GM21619 (cell line): ENCODE results near the gene IL17RD.
"Not testable (repeated sequence)": the region's sequence is repeated elsewhere in the genome, so short reads cannot be mapped to it uniquely, and the experiment has no call there.

Experiments used
- ATAC-seq: cut with Tn5 transposase; IDR thresholded peaks from one replicate; pipeline ENCODE4 v1.9.1; 2021; ENCODE audit not compliant: unreplicated experiment

Gene IL17RD

DNA sequence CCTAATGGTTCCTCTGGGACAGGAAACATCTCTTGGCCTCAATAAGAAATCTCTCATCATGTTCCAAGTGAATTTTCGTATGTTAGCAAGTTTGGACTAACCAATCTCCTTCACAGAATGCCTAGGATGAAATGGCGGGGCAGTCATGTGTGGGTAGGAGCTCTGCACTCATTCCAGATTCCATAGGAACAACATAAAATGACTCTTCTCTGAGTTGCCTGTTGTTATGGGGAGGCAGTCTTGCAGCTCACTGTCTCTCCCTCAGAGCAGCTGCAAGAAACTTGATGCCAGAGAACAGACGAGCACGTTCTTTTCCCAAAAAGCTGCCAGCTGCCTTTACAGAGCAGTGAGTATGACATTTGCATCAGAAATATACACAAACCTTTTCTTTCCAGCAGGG is 70.6 kb downstream of the IL17RD start:
- ATAC-seq, result no peak

DNA sequence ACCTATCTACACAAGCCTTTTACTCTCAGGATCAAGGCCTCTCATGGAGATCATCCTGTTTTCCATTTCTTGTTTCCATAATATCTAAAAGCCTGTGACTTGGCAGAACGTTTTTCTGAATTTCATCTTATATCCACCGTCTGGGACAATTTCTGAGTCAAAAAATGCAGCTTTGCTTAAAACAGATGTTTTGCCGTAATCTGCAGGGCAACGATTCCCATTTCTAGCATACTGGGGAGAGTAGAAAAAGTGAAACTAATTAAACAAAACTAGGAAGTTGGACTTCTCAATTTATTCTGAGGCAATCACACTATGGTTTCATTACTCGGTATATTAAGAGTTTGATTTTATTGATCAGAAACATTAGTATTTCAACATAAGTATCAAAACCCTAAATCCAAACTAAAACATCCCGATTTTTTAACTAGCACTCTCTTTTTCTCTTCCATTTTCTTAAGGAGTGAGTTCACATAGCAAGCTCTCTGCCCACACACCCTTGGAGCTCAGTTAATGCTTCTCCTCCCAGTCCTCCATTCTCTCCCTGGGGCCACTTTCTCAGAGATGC is 71.1 kb downstream of the IL17RD start:
- ATAC-seq, result no peak

GRCh38 chr3:57093489-57093888 is 71.7 kb downstream of the IL17RD start:
- no peak for ATAC-seq

DNA sequence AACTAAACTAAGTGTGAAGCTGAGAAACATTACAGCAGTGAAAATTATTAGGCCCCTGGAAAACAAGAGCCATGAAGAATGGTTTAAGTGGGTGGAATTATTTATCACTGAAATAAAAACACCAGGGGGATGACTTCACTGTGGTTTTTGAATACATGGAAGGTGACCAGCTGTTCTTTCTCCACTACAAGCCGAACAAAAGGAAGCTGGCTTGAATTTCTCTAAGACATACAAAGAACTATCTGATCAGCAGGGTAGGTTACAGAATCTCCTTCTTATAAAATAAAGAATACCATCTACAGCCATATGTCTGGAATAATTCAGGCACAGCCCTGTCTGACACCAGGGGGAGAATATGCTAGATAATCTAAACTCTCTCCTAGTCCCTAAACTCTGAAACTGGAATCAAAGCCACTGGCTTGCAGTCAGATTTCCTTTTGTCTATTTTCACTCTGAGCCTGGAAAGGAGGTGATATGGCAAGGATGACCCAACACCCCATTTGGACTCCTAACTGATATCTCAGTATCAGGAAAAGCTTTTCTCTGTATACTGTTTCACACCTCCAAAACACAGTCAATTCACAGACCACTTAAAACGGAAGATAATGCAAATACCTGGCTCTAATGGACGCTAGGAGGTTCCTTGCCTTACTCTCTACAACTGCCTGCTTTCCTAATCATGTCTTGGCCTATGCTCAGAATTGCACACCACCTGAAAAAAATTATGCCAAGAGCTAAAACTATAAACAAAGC is 73.5 kb downstream of the IL17RD start:
- ATAC-seq, result no peak

DNA sequence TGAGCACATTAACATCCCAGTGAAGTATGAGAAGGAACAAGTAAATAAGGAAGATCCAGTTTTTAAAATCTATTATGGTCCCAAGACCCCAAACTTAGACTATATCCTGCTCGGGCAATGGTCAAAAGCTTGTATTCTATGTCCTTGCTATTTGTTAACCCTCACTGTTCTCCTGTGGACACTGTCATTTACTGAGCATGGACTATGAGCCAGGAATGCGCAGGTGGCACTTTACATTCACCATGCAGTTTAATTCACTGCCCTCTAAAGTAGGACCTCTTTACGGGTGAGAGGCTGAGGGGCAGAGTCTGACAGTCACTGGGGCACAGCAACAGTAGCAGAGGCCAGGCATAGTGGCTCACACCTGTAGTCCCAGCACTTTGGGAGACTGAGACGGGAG is 76.1 kb downstream of the IL17RD start:
- no peak for ATAC-seq

DNA sequence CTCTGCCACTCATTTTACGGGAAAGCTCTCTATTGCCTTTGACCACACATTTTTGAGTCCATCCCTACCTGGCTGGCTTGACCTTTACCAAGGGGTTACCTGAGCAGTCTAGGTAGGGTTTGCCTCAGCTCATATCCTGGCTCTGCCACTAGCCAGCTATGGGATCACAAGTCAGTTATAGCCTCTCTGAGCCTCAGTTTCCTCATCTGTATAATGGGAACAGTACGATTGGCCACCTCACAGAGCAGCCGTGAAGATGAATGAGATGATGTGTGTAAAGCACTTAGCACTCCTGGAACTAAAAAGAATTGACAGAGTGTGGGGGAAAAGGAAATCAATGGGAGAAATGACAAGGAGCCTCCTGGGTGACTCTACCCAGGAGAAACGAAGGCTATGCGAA is 76.7 kb downstream of the IL17RD start:
- ATAC-seq, result no peak

DNA sequence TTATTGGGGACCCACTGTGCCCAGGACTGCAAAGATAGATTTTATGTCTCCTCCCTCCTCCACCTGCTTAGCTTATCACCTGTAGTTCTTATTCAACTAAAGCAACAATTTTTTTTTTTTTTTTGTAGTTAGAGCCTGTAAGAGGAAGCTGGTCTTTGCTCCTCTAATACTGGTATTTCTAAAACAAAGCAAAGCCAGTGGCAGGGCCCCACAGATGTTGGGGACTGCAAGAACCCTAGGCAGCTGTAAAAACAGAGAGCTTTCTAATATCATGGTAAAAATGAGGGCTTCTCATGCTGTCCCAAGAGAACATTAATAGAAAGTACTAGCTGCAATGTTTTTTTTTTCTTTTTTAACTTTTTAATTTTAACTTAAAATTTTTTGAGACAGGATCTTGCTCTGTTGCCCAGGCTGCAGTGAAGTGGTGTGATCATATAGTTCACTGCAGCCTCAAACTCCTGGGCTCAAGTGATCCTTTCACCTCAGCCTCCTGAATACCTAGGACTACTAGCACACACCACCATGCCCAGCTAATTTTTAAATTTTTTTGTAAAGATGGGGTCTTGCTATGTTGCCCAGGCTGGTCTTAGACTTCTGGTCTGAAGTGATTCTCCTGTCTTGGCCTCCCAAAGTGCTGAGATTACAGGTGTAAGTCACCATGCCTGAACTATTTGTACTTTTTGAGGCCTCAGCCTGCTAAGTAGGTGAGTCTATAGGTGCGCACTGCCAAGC is 77.6 kb downstream of the IL17RD start:
- ATAC-seq, result no peak

GRCh38 chr3:57086201-57086600 is 79.0 kb downstream of the IL17RD start:
- ATAC-seq, result no peak

GRCh38 chr3:57085211-57085610 is 79.9 kb downstream of the IL17RD start:
- no peak for ATAC-seq

DNA sequence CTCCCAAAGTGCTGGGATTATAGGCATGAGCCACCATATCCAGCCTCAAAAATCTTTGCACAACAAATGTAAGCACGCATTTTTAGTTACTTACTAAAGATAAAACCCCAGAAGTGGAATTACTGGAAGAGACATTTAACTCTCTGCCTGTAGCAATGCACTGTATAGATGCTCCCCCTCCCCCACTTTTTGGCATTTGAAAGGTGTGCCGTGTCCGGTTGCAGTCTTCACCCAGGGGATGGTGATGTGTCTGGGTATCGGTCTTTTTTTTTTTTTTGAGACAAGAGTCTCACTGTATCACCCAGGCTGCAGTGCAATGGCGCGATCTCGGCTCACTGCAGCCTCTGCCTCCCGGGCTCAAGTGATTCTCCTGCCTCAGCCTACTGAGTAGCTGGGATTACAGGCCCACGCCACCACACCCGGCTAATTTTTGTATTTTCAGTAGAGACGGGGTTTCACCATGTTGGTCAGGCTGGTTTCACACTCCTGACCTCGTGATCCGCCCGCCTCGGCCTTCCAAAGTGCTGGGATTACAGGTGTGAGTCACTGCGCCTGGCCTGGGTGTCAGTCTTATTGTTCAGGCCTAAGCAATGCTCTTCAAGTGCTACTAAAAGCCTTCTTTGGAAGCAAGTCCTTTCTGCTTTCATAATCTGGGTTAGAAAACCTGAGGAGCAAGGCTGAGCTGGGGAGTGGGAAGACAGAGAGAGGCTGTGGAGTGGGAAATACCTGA is 81.7 kb downstream of the IL17RD start:
- not testable (repeated sequence) for ATAC-seq

GRCh38 chr3:57082481-57082880 is 82.7 kb downstream of the IL17RD start:
- no peak for ATAC-seq

DNA sequence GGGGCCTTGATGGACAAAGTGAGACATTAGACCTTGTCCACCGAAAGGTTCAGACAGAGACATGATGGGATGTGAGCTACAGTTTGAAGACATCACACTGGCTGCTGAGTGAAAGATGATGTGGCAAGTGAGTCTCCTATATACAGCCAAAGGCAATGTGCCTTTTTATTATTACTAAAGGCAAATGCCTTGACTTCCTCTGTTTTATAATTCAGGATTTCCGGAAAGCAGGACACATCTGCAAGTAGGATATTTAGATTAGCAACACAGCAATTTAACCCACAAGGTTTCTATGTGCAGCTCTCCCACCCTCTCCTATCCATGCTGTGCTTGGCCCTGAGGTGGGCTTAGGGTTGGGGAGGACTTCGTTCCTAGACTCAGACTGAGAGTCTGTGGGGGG is 84.0 kb downstream of the IL17RD start:
- no peak for ATAC-seq

GRCh38 chr3:57080171-57080570 is 85.0 kb downstream of the IL17RD start:
- no peak for ATAC-seq

DNA sequence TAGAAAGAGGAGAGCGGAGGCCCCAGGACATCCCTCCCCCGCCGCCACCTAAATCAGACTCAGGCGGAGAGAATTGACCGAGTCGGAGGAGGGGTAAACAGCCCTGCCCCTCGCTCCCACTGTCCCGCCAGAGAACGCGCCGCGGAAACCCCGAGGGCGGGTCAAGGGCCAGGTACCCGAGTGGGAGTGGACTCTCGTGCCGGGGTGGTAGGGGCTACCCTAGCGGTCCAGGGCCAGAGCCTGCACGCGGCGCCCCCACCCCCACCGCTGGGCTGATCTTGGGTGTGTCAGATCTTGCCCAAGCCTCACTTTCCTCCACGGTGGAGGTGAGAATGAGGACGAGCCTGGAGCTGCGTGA is 85.7 kb downstream of the IL17RD start:
- no peak for ATAC-seq

- ATAC-seq, result no peak
These were observed 86.3 kb downstream of the IL17RD start for GRCh38 chr3:57078635-57079473.

GRCh38 chr3:57078344-57078634 is 86.9 kb downstream of the IL17RD start:
- ATAC-seq, result no peak

DNA sequence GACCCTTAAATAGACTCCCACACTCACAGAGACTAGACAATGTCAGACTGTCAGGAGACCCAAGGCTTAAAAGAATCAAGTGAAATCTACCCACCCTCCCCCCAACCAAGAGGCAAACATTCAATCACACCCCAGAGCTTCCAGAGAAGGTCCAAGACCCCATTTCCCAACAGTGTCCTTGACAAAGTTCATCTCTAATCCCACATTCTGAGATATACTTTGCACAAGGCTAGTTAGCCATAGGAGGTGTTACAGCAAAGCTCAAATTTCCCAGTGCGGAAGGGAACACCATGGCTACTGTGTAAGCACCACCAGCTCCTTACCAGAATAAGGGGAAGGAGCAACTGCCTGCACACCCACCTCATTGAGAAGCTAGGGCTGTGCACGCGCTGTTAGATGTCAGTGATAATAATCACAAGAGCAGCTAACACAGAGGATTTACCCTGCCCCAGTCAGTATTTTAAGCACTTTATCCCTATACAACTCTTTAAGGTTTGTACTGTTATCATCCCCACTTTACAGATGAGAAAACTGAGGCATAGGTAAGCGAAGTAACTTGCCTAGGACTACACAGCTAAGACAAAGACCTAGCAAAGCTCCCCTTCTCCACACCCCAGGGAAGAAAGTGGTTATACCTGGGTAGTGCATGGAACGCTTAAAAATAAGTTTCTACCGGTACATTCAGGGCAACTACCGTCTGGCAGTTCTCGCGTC is 87.4 kb downstream of the IL17RD start:
- no peak for ATAC-seq

- no peak for ATAC-seq
These were observed 88.7 kb downstream of the IL17RD start for GRCh38 chr3:57076422-57076951.

DNA sequence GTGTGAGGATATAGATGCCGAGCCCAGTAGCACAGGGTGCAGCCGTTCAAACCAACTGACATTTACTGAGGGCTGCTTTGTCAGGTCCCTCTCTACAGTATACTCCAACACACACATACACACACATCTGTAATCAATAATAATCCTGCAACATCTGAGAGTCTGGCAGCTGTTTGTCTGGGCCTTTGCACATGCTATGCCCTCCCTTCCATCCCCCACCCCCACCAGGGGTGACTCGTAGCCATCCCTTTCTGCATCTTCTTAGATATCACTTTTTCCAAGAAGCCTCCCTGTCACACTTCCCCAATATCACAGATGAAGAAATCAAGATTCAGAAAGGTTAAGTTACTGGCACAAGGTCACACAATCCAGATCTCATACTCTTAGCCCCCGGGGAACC is 91.0 kb downstream of the IL17RD start:
- ATAC-seq, result no peak

- no peak for ATAC-seq
These were observed 91.5 kb downstream of the IL17RD start for GRCh38 chr3:57073628-57074027.
